Smooth muscle cell (in vitro differentiated cells): ENCODE data around the gene THSD4. TPM values are rescaled to one million over a fixed set of nuclear protein-coding genes. Genes with fewer than 3 reads are reported as not detected.

Experiments
- DNase-seq: peaks from one replicate; lab custom pipeline; 2025; ENCODE audit not compliant: unreplicated experiment; lab: John Stamatoyannopoulos, UW
- H2AFZ ChIP-seq: fragments of 200-600 bp; sonication (generic); 2 replicates; pipeline ENCODE4 v1.6.0; 2016; ENCODE audit warnings: antibody characterized with exemption, low read depth, mild to moderate bottlenecking
- H3F3A ChIP-seq: fragments of 200-600 bp; sonication (generic); 2 replicates; pipeline ENCODE4 v1.6.0; 2017; ENCODE audit warnings: antibody characterized with exemption, low read depth
- H3K27ac ChIP-seq: fragments of 200-600 bp; sonication (generic); 2 replicates; pipeline ENCODE4 v1.5.1; 2016; ENCODE audit warnings: low read depth, mild to moderate bottlenecking
- H3K27me3 ChIP-seq: fragments of 200-600 bp; sonication (generic); 2 replicates; pipeline ENCODE4 v1.6.1; 2016; ENCODE audit warnings: low read depth, mild to moderate bottlenecking
- H3K36me3 ChIP-seq: fragments of 200-600 bp; sonication (generic); 2 replicates; pipeline ENCODE4 v1.5.1; 2016; ENCODE audit warnings: low read depth
- H3K4me1 ChIP-seq: fragments of 200-600 bp; sonication (generic); 2 replicates; pipeline ENCODE4 v1.5.1; 2016; ENCODE audit warnings: low read depth
- H3K4me2 ChIP-seq: fragments of 200-600 bp; sonication (generic); 2 replicates; pipeline ENCODE4 v1.6.0; 2016; ENCODE audit warnings: mild to moderate bottlenecking
- H3K4me3 ChIP-seq: fragments of 200-600 bp; sonication (generic); 2 replicates; pipeline ENCODE4 v1.5.1; 2016; ENCODE audit warnings: mild to moderate bottlenecking
- H3K79me2 ChIP-seq: fragments of 200-600 bp; sonication (generic); 2 replicates; pipeline ENCODE4 v1.6.0; 2016; ENCODE audit warnings: low read depth, mild to moderate bottlenecking
- H3K9ac ChIP-seq: fragments of 200-600 bp; sonication (generic); 2 replicates; pipeline ENCODE4 v1.6.0; 2016; ENCODE audit warnings: low read depth
- H3K9me3 ChIP-seq: fragments of 200-600 bp; sonication (generic); replicated peaks from 2 replicates; pipeline ENCODE4 v1.5.1; 2016; ENCODE audit warnings: low read depth
- H4K20me1 ChIP-seq: fragments of 200-600 bp; sonication (generic); 2 replicates; pipeline ENCODE4 v1.6.0; 2016; ENCODE audit warnings: low read depth
- WGBS: methylation state at CpG from one replicate; pipeline ENCODE4 v1.1.7; 2016; ENCODE audit warnings: low lambda C conversion rate; 5-methylcytosine and 5-hydroxymethylcytosine counted together
- polyA plus RNA-seq: library from polyadenylated mRNA; unstranded; fragments of >200 nt; fragmentation: Nextera tagmentation; extraction: Ambion mirVana; gene quantifications from 2 replicates; pipeline ENCODE4 v1.2.1, GENCODE V29; 2016
- total RNA-seq: library from RNA; depleted of rRNA; stranded (reverse); fragments of >200 nt; gene quantifications from 2 replicates; pipeline ENCODE4 v1.2.3, GENCODE V29; 2014
- TF ChIP-seq, protein P1 (sequence below): fragments of 200-600 bp; sonication (generic); IDR thresholded peaks from 2 replicates; pipeline ENCODE4 v1.5.1; 2017; ENCODE audit warnings: borderline replicate concordance, mild to moderate bottlenecking, antibody characterized with exemption; ENCODE audit not compliant: insufficient read depth, poor library complexity, severe bottlenecking

The THSD4 gene
- total and polyA plus RNA-seq, 2 experiments from 2014 or later = 2.5 to 4.1 TPM

DNA sequence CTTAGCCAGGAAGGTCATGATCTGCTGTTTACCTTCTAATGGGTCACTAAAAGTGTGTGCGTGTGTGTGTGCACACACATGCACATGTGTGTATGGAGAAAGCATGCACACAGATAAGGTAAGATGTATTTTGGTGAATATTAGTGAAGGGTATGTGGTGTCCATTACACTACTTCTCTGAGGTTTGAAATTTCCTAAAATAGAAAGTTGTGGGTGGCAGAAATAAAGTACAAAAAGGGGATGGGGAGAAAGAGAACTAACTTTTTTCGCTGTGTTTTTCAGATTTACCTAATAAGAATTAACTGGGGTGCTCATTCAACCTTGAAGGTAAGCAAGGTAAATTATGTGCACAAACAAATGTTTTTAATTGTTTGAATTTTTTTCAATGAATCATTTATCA lies 670.7 kb downstream of the THSD4 start:
- no peak for DNase-seq
- H3K4me2 ChIP-seq = no peak overlapping the region
- H3K9ac ChIP-seq = no peak overlapping the region
- TF ChIP-seq, protein P1, sequence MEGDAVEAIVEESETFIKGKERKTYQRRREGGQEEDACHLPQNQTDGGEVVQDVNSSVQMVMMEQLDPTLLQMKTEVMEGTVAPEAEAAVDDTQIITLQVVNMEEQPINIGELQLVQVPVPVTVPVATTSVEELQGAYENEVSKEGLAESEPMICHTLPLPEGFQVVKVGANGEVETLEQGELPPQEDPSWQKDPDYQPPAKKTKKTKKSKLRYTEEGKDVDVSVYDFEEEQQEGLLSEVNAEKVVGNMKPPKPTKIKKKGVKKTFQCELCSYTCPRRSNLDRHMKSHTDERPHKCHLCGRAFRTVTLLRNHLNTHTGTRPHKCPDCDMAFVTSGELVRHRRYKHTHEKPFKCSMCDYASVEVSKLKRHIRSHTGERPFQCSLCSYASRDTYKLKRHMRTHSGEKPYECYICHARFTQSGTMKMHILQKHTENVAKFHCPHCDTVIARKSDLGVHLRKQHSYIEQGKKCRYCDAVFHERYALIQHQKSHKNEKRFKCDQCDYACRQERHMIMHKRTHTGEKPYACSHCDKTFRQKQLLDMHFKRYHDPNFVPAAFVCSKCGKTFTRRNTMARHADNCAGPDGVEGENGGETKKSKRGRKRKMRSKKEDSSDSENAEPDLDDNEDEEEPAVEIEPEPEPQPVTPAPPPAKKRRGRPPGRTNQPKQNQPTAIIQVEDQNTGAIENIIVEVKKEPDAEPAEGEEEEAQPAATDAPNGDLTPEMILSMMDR = no peak
- WGBS = 92% methylated on average over 2 of the region's 2 CpGs
- no peak overlapping the region for H3K27ac ChIP-seq
- no peak overlapping the region for H2AFZ ChIP-seq
- no peaks in the 10 kb centered on the region for H3F3A ChIP-seq
- no peaks in the 10 kb centered on the region for H3K9me3 ChIP-seq
- no peaks in the 10 kb centered on the region for H4K20me1 ChIP-seq
- no peaks in the 10 kb centered on the region for H3K27me3 ChIP-seq
- H3K4me1 ChIP-seq = no peaks in the 10 kb centered on the region
- no peak overlapping the region for H3K4me3 ChIP-seq
- H3K36me3 ChIP-seq = no peaks in the 10 kb centered on the region
- no peaks in the 10 kb centered on the region for H3K79me2 ChIP-seq

DNA sequence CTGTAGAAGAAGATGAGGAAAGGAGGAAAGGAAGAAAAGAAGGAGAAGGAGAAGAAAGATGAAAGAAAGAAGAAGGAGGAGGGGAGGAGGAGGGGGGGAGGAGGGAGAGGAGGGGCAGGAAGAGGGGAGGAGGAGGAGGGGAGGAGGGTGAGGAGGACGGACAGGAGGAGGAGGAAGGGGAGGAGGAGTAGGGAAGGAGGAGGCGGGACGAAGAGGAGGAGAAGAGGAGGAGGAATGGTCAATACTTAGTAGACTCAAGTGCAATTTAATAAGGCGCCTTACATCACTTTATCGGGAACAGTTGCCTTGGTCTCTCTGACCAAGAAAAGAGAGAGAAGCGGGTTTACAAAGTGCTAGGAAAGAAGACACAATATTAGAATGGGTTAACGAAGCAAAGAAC lies 671.4 kb downstream of the THSD4 start:
- Histone ChIP-seq H3K27me3 (no peaks in the 10 kb centered on the region), H3K4me2 (no peak overlapping the region), H4K20me1 (no peaks in the 10 kb centered on the region), H2AFZ (no peak overlapping the region), H3K9ac (no peak overlapping the region), H3F3A (no peaks in the 10 kb centered on the region), H3K27ac (no peak overlapping the region), H3K36me3 (no peaks in the 10 kb centered on the region), H3K4me1 (no peaks in the 10 kb centered on the region), H3K9me3 (no peaks in the 10 kb centered on the region), H3K79me2 (no peaks in the 10 kb centered on the region), H3K4me3 (no peak overlapping the region)
- DNase-seq = no peak
- TF ChIP-seq, protein P1 = no peak
- 77% methylated on average over 7 of the region's 7 CpGs for WGBS

DNA sequence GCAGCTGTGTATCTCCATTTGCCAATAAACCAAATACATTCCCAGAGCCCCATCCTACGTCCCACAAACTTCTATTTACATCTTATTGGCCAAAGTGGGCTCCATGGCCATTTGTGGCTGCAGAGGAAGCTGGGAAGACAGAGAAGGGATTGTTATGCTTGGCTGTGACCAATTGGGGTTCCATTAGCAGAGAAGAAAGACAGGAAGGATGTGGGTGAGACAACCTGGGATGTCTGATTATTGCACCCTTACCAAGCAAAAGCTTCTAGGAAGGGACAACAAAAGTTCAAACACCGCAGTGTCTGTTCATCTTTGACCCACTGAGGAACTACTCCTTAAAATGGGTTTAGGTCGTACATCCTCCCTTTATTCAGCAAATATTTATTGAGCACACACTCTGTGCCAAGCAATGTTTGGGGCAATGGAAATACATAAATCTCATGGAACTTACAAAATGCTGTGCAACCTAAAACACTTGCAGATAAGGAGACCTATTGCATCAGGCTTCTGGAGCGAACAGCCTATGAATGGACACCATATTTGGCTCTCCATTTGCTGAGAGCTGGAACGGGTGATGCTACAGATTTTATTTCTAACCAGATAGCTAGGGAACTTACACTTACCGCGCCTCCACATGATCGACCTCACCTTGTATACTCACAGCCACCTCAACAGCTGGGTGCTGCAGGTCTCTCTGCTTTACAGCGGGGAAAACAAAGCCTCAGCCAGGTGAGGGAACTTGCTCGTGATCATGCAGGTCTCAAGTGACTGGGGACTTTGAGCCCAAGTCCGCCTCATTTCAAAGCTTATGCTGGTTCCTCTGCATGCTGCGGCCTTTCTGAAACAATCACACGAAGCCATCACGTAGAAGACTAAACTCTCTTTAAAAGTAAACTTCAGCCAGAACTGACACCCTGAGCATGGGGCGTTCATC lies 673.6 kb downstream of the THSD4 start:
- Histone ChIP-seq H2AFZ (no peak overlapping the region), H4K20me1 (no peaks in the 10 kb centered on the region), H3K36me3 (no peaks in the 10 kb centered on the region), H3K79me2 (no peaks in the 10 kb centered on the region), H3K27me3 (no peaks in the 10 kb centered on the region), H3K27ac (no peak overlapping the region), H3F3A (no peaks in the 10 kb centered on the region), H3K4me1 (no peaks in the 10 kb centered on the region), H3K9ac (no peak overlapping the region), H3K4me3 (no peak overlapping the region), H3K9me3 (no peaks in the 10 kb centered on the region), H3K4me2 (no peak overlapping the region)
- 89% methylated on average over 15 of the region's 15 CpGs for WGBS
- TF ChIP-seq, protein P1 = no peak
- no peak for DNase-seq
